Measurements from ENCODE around the gene IL1RAPL1.

- TF ChIP-seq CTCF (IDR thresholded peaks at IDR 0.05), result no peak
- no peak for TF ChIP-seq POLR2A (IDR thresholded peaks at IDR 0.05)
Measured at GRCh38 chrX:28659269-28659668, 72.0 kb downstream of the IL1RAPL1 start.

Measured in thyroid gland (tissue), 4 donors.